ENCODE results near the gene MPZ.

DNA sequence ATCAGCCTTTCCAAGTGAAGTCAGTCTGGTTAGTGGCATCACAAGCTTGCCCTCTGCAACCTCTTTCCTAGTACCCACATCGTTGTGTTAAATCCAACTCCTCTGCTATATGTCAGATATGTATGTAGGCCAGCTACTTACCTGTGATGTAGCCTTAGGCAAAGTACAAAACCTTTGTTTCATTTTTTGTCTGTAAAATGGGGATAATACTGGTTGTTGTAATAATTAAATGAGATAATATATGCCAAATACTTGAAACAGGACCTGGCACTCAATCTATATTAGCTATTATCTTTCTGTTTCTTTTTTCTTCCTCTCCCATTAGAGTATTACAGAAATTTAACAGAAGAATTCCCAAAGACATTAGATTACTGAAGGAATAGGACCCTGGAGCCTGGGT is 50.0 kb downstream of the MPZ start:
- TF ChIP-seq, protein P1, sequence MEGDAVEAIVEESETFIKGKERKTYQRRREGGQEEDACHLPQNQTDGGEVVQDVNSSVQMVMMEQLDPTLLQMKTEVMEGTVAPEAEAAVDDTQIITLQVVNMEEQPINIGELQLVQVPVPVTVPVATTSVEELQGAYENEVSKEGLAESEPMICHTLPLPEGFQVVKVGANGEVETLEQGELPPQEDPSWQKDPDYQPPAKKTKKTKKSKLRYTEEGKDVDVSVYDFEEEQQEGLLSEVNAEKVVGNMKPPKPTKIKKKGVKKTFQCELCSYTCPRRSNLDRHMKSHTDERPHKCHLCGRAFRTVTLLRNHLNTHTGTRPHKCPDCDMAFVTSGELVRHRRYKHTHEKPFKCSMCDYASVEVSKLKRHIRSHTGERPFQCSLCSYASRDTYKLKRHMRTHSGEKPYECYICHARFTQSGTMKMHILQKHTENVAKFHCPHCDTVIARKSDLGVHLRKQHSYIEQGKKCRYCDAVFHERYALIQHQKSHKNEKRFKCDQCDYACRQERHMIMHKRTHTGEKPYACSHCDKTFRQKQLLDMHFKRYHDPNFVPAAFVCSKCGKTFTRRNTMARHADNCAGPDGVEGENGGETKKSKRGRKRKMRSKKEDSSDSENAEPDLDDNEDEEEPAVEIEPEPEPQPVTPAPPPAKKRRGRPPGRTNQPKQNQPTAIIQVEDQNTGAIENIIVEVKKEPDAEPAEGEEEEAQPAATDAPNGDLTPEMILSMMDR (IDR thresholded peaks at IDR 0.05), result no peak
- TF ChIP-seq POLR2A (IDR thresholded peaks at IDR 0.05), result no peak
